HG02588 (cell line): ENCODE results near the gene BBS9.

ENCODE experiments used
- ATAC-seq: cut with Tn5 transposase; IDR thresholded peaks from one replicate; pipeline ENCODE4 v1.9.1; 2021; ENCODE audit warnings: mild to moderate bottlenecking, moderate library complexity; ENCODE audit not compliant: unreplicated experiment

The BBS9 gene

GRCh38 chr7:33118383-33118782 is 11.0 kb upstream of the BBS9 start:
- ATAC-seq, result no peak

GRCh38 chr7:33127085-33127484 is 2.3 kb upstream of the BBS9 start:
- no peak for ATAC-seq

GRCh38 chr7:33128631-33128989 is 754 bp upstream of the BBS9 start:
- no peak for ATAC-seq

GRCh38 chr7:33129806-33130153 is 416 bp downstream of the BBS9 start:
- no peak for ATAC-seq

- ATAC-seq, result no peak
Measured at GRCh38 chr7:33130184-33130583, 820 bp downstream of the BBS9 start.

- ATAC-seq, result no peak
Measured at GRCh38 chr7:33137103-33137502, 7.7 kb downstream of the BBS9 start.

GRCh38 chr7:33142585-33142984 is 13.2 kb downstream of the BBS9 start:
- ATAC-seq, result no peak

GRCh38 chr7:33143996-33144718 is 14.8 kb downstream of the BBS9 start:
- ATAC-seq, result no peak

- ATAC-seq, result no peak
Measured at GRCh38 chr7:33145156-33145555, 15.8 kb downstream of the BBS9 start.

- ATAC-seq, result no peak
Measured at GRCh38 chr7:33152087-33152486, 22.7 kb downstream of the BBS9 start.

GRCh38 chr7:33155811-33156210 is 26.4 kb downstream of the BBS9 start:
- no peak for ATAC-seq

GRCh38 chr7:33156441-33156840 is 27.1 kb downstream of the BBS9 start:
- no peak for ATAC-seq

- ATAC-seq, result no peak
Measured at GRCh38 chr7:33157311-33157710, 27.9 kb downstream of the BBS9 start.

GRCh38 chr7:33157781-33158180 is 28.4 kb downstream of the BBS9 start:
- ATAC-seq, result no peak

GRCh38 chr7:33177876-33178275 is 48.5 kb downstream of the BBS9 start:
- ATAC-seq, result no peak

GRCh38 chr7:33179519-33179918 is 50.2 kb downstream of the BBS9 start:
- no peak for ATAC-seq

GRCh38 chr7:33183504-33183903 is 54.1 kb downstream of the BBS9 start:
- no peak for ATAC-seq

GRCh38 chr7:33184828-33185227 is 55.5 kb downstream of the BBS9 start:
- no peak for ATAC-seq

GRCh38 chr7:33185786-33186185 is 56.4 kb downstream of the BBS9 start:
- no peak for ATAC-seq

- no peak for ATAC-seq
Measured at GRCh38 chr7:33186192-33186591, 56.8 kb downstream of the BBS9 start.

- no peak for ATAC-seq
Measured at GRCh38 chr7:33190688-33191304, 61.4 kb downstream of the BBS9 start.

GRCh38 chr7:33191340-33191739 is 62.0 kb downstream of the BBS9 start:
- no peak for ATAC-seq

- ATAC-seq, result no peak
Measured at GRCh38 chr7:33192695-33193291, 63.4 kb downstream of the BBS9 start.
